H1 (cell line): ENCODE measurements around the gene TFF1. TPM values are rescaled to one million over a fixed set of nuclear protein-coding genes. Genes with fewer than 3 reads are reported as not detected.

Experiments used
- CTCF ChIA-PET: fragments of 300-600 bp; sonication (Branson Sonifier 250); formaldehyde crosslinking; loops from one replicate; lab custom pipeline; 2021; ENCODE audit not compliant: partially characterized antibody; lab: Charles Lee
- POLR2A ChIA-PET: fragments of 300-600 bp; sonication (Branson Sonifier 250); formaldehyde crosslinking; loops from one replicate; lab custom pipeline; 2021; ENCODE audit warnings: inconsistent platforms; ENCODE audit not compliant: partially characterized antibody; lab: Charles Lee
- DNase-seq, 2 experiments: peaks; one replicate each; pipeline versions ENCODE4 v3.0.0 to v3.0.0-alpha.2; 2010 to 2022; ENCODE audit warnings: low spot score in 2 of 2, low read depth in 1 of 2, mixed read lengths in 1 of 2
- FAIRE-seq: peaks from 2 replicates; lab custom pipeline; 2011; peaks lifted over from hg19 to GRCh38; lab: Jason Lieb, UNC
- H2AFZ ChIP-seq: 2 replicates; pipeline ENCODE4 v1.8.1; 2012; ENCODE audit warnings: low read length, inconsistent platforms
- H2AK5ac ChIP-seq: 2 replicates; pipeline ENCODE4 v1.6.1; 2013; ENCODE audit warnings: low read depth, low read length
- H2BK120ac ChIP-seq: replicated peaks from 2 replicates; pipeline ENCODE3; 2013; ENCODE audit warnings: low read depth, low read length, inconsistent platforms
- H2BK12ac ChIP-seq: 2 replicates; pipeline ENCODE4 v1.6.1; 2013; ENCODE audit warnings: low read depth, low read length
- H2BK15ac ChIP-seq: 2 replicates; pipeline ENCODE4 v1.6.1; 2013; ENCODE audit warnings: low read length
- H2BK20ac ChIP-seq: 2 replicates; pipeline ENCODE4 v1.6.1; 2013; ENCODE audit warnings: low read length
- H2BK5ac ChIP-seq: 2 replicates; pipeline ENCODE4 v1.6.1; 2013; ENCODE audit warnings: low read depth, low read length
- H3K14ac ChIP-seq: 2 replicates; pipeline ENCODE4 v1.6.1; 2013; ENCODE audit warnings: inconsistent platforms; ENCODE audit not compliant: insufficient read length
- H3K18ac ChIP-seq: 2 replicates; pipeline ENCODE4 v1.6.1; 2013; ENCODE audit warnings: low read length; ENCODE audit errors: extremely low read depth
- H3K23ac ChIP-seq: 2 replicates; pipeline ENCODE4 v1.6.1; 2013; ENCODE audit warnings: inconsistent platforms; ENCODE audit not compliant: insufficient read length
- H3K23me2 ChIP-seq: 2 replicates; pipeline ENCODE4 v1.6.1; 2013; ENCODE audit warnings: low read depth, low read length
- H3K27ac ChIP-seq: 2 replicates; pipeline ENCODE4 v1.6.1; 2011; ENCODE audit warnings: low read depth, low read length, inconsistent platforms
- H3K27me3 ChIP-seq, 4 experiments: replicated peaks in 1 of 4; 1 replicate in 1 of 4; 2 replicates in 3 of 4; pipeline versions ENCODE4 v1.6.1 to v1.8.1; 2011 to 2013; ENCODE audit warnings: low read length in 3 of 4, mild to moderate bottlenecking in 3 of 4, inconsistent platforms in 2 of 4, mixed read lengths in 2 of 4, moderate library complexity in 1 of 4; ENCODE audit not compliant: control insufficient read depth in 3 of 4, insufficient read depth in 3 of 4; ENCODE audit errors: extremely low read depth in 1 of 4
- H3K36me3 ChIP-seq, 4 experiments: 2 replicates each; pipeline versions ENCODE4 v1.6.1 to v1.8.1; 2011 to 2013; ENCODE audit warnings: mild to moderate bottlenecking in 4 of 4, low read length in 3 of 4, moderate library complexity in 2 of 4, control low read depth in 1 of 4, inconsistent platforms in 1 of 4; ENCODE audit not compliant: insufficient read depth in 4 of 4, control insufficient read depth in 2 of 4
- H3K4ac ChIP-seq: replicated peaks from 2 replicates; pipeline ENCODE3; 2013; ENCODE audit warnings: low read length, low read depth, mixed read lengths, inconsistent platforms; ENCODE audit not compliant: insufficient read length
- H3K4me1 ChIP-seq, 4 experiments: replicated peaks in 1 of 4; 1 replicate in 1 of 4; 2 replicates in 3 of 4; pipeline versions ENCODE4 v1.6.1 to v1.8.1; 2011 to 2013; ENCODE audit warnings: low read length in 3 of 4, inconsistent platforms in 2 of 4, mixed read lengths in 1 of 4; ENCODE audit not compliant: insufficient read depth in 4 of 4, control insufficient read depth in 3 of 4
- H3K4me2 ChIP-seq, 2 experiments: 2 replicates each; pipeline versions ENCODE4 v1.6.1 to v1.8.1; 2011 to 2013; ENCODE audit warnings: low read depth in 2 of 2, low read length in 2 of 2, control low read depth in 1 of 2, inconsistent platforms in 1 of 2, mild to moderate bottlenecking in 1 of 2; ENCODE audit not compliant: insufficient read depth in 1 of 2
- H3K4me3 ChIP-seq, 4 experiments: fragments of 200-600, 300-600 bp in 1 of 4; sonication (generic), shearing (Covaris generic), sonication (Bioruptor Twin) in 1 of 4; 2 replicates each; pipeline versions ENCODE4 v1.5.1 to v1.8.1; 2011 to 2016; ENCODE audit warnings: low read length in 4 of 4, low read depth in 3 of 4, control low read depth in 2 of 4, inconsistent platforms in 2 of 4, mild to moderate bottlenecking in 2 of 4, mixed read lengths in 1 of 4, moderate library complexity in 1 of 4; ENCODE audit not compliant: insufficient read depth in 2 of 4; ENCODE audit errors: extremely low read depth in 1 of 4
- H3K56ac ChIP-seq: replicated peaks from 2 replicates; pipeline ENCODE3; 2013; ENCODE audit warnings: low read depth, mild to moderate bottlenecking, mixed read lengths, low read length, inconsistent platforms; ENCODE audit not compliant: insufficient read length
- H3K79me1 ChIP-seq: 2 replicates; pipeline ENCODE4 v1.6.1; 2013; ENCODE audit warnings: low read depth, low read length, control low read depth
- H3K79me2 ChIP-seq, 2 experiments: 2 replicates each; pipeline versions ENCODE4 v1.6.1 to v1.8.1; 2012 to 2013; ENCODE audit warnings: low read length in 2 of 2, mild to moderate bottlenecking in 2 of 2, inconsistent platforms in 1 of 2; ENCODE audit not compliant: insufficient read depth in 2 of 2, control insufficient read depth in 1 of 2
- H3K9ac ChIP-seq, 4 experiments: replicated peaks in 1 of 4; 1 replicate in 1 of 4; 2 replicates in 3 of 4; pipeline versions ENCODE4 v1.6.1 to v1.8.1; 2011 to 2013; ENCODE audit warnings: low read depth in 3 of 4, low read length in 3 of 4, control low read depth in 2 of 4, mild to moderate bottlenecking in 2 of 4, moderate library complexity in 2 of 4, inconsistent platforms in 1 of 4; ENCODE audit errors: extremely low read depth in 1 of 4
- H3K9me3 ChIP-seq, 2 experiments: 2 replicates each; pipeline versions ENCODE4 v1.6.1 to v1.8.1; 2012 to 2013; ENCODE audit warnings: mild to moderate bottlenecking in 2 of 2, moderate library complexity in 2 of 2, control low read depth in 1 of 2, inconsistent platforms in 1 of 2, low read depth in 1 of 2, low read length in 1 of 2, mixed read lengths in 1 of 2; ENCODE audit not compliant: insufficient read depth in 2 of 2
- H4K20me1 ChIP-seq, 2 experiments: replicated peaks in 1 of 2; 2 replicates each; pipeline versions ENCODE3 to v1.8.1; 2011 to 2013; ENCODE audit warnings: inconsistent platforms in 2 of 2, low read length in 2 of 2, mild to moderate bottlenecking in 1 of 2; ENCODE audit not compliant: insufficient read depth in 2 of 2, control insufficient read depth in 1 of 2
- H4K5ac ChIP-seq: 2 replicates; pipeline ENCODE4 v1.6.1; 2013; ENCODE audit warnings: low read length, low read depth, mixed read lengths, inconsistent platforms; ENCODE audit not compliant: insufficient read length
- H4K8ac ChIP-seq: 2 replicates; pipeline ENCODE4 v1.8.0; 2013; ENCODE audit warnings: mild to moderate bottlenecking, moderate library complexity, low read length, inconsistent platforms; ENCODE audit not compliant: insufficient read depth; ENCODE audit errors: extremely low read depth
- H4K91ac ChIP-seq: replicated peaks from 2 replicates; pipeline ENCODE3; 2013; ENCODE audit warnings: low read length, mixed read lengths, inconsistent platforms; ENCODE audit not compliant: insufficient read length
- ASH2L ChIP-seq: fragments of 200-600, 300-600 bp; sonication (generic); IDR thresholded peaks from one replicate; pipeline ENCODE4 v1.7.1; 2017; ENCODE audit warnings: low read length
- ATF3 ChIP-seq: IDR thresholded peaks from 2 replicates; pipeline ENCODE4 v1.6.1; 2011; ENCODE audit warnings: low read depth, mild to moderate bottlenecking, low read length; ENCODE audit not compliant: insufficient read depth
- BCL11A ChIP-seq, 2 experiments: IDR thresholded peaks; one replicate each; pipeline ENCODE4 v1.6.1; 2011; ENCODE audit warnings: low read depth in 2 of 2, low read length in 2 of 2, mild to moderate bottlenecking in 2 of 2
- CREB1 ChIP-seq: IDR thresholded peaks from 2 replicates; pipeline ENCODE4 v1.6.1; 2012; ENCODE audit warnings: inconsistent platforms
- RFX5 ChIP-seq: IDR thresholded peaks from 2 replicates; pipeline ENCODE4 v1.6.1; 2011; ENCODE audit warnings: low read depth, low read length, improper control_type of control experiment, borderline replicate concordance
- SIX5 ChIP-seq: IDR thresholded peaks from 2 replicates; pipeline ENCODE4 v1.6.1; 2011; ENCODE audit warnings: mild to moderate bottlenecking, low read depth, low read length
- SRF ChIP-seq: IDR thresholded peaks from 2 replicates; pipeline ENCODE4 v1.6.1; 2011; ENCODE audit warnings: mild to moderate bottlenecking, low read depth, low read length, moderate library complexity
- SUZ12 ChIP-seq: fragments of 200-600 bp; sonication (generic); IDR thresholded peaks from 2 replicates; pipeline ENCODE4 v1.6.1; 2012; ENCODE audit warnings: mild to moderate bottlenecking, inconsistent platforms, low read length, moderate library complexity, mixed read lengths
- WGBS, 2 experiments: shearing (Covaris generic) in 1 of 2; methylation state at CpG; one replicate each; pipeline versions ENCODE4 v1.1.6 to v1.1.7; 2013 to 2015; ENCODE audit warnings: low lambda C conversion rate in 2 of 2, mixed read lengths in 2 of 2, inconsistent platforms in 1 of 2, low coverage in 1 of 2, missing lambda C conversion rate in 1 of 2; ENCODE audit not compliant: insufficient replicate concordance in 2 of 2, insufficient coverage in 1 of 2, insufficient read length in 1 of 2; ENCODE audit errors: extremely low coverage in 1 of 2, missing lambda C conversion rate in 1 of 2; 5-methylcytosine and 5-hydroxymethylcytosine counted together
- polyA plus RNA-seq, 7 experiments: library from polyadenylated mRNA; depleted of rRNA in 3 of 7; stranded (reverse) in 5 of 7; unstranded in 2 of 7; fragments of >200 nt in 5 of 7; fragments of 200-250 nt in 2 of 7; gene quantifications; 1 replicate in 5 of 7; 2 replicates in 1 of 7; 4 replicates in 1 of 7; pipeline versions ENCODE4 v1.2.1 to v1.2.3, GENCODE V29; 2011 to 2013; ENCODE audit warnings: missing spikeins in 2 of 7, mixed read lengths in 2 of 7
- total RNA-seq: library from RNA; stranded (reverse); fragmentation: NEBNext Ultra II Directional; extraction: Animal tissue kit (Norgen Biotek cat#: 25700); gene quantifications from 2 replicates; pipeline ENCODE4 v1.2.1, GENCODE V29; 2021
- TF ChIP-seq, protein P1 (sequence below): IDR thresholded peaks from 2 replicates; pipeline ENCODE4 v1.6.1; 2012; ENCODE audit warnings: inconsistent platforms

TFF1 gene
- total and polyA plus RNA-seq, 2 of the 8 experiments (the other 6 are each of a cell fraction or from before 2014, with no cell fraction given): not detected

DNA sequence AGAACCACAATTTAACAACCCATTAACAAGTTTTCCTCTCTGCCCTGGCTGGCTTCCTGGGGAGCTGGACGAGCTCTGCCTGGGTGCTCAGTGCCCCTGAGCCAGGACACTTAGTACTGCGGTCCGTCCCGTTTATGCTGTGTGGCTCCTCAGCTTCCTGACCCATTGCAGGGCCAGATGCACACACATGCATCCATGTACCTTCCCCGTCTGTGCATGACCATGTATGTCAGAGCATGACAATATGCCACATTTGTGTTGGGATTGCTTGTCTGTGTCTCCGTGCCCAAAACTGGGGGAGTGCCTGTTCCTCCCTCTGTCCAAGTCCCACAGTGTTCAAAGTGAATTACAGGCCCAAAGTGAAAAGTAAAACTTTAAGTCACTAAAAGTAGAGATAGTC lies 41.4 kb downstream of the TFF1 start:
- Histone ChIP-seq H2BK20ac (no peak overlapping the region), H3K79me2 (no peaks in the 10 kb centered on the region), H2BK12ac (no peak overlapping the region), H3K4me2 (no peak overlapping the region), H3K27ac (no peak overlapping the region), H2BK5ac (no peak overlapping the region), H3K4ac (no peak overlapping the region), H3K27me3 (no peaks in the 10 kb centered on the region), H2BK120ac (no peak overlapping the region), H3K36me3 (no peaks in the 10 kb centered on the region), H3K79me1 (no peaks in the 10 kb centered on the region), H4K8ac (no peak overlapping the region), H3K4me3 (no peak overlapping the region), H4K5ac (no peak overlapping the region), H3K23ac (no peak overlapping the region), H3K4me1 (no peaks in the 10 kb centered on the region), H4K91ac (no peak overlapping the region), H3K9ac (no peak overlapping the region), H3K18ac (no peak overlapping the region), H2AK5ac (no peak overlapping the region), H3K56ac (no peak overlapping the region), H3K14ac (no peak overlapping the region), H4K20me1 (no peaks in the 10 kb centered on the region), H2AFZ (no peak overlapping the region), H2BK15ac (no peak overlapping the region), H3K9me3 (peaks cover 8 to 12% of the 10 kb centered on the region in 2 experiments), H3K23me2 (no peaks in the 10 kb centered on the region)
- TF ChIP-seq SUZ12 (no peak), RFX5 (no peak), ASH2L (no peak), ATF3 (no peak), SRF (no peak), CREB1 (no peak), SIX5 (no peak), BCL11A (IDR thresholded peaks at IDR 0.05; ENCODE audit: low read depth in 2 of 2, low read length in 2 of 2) (no peak)
- TF ChIP-seq, protein P1, sequence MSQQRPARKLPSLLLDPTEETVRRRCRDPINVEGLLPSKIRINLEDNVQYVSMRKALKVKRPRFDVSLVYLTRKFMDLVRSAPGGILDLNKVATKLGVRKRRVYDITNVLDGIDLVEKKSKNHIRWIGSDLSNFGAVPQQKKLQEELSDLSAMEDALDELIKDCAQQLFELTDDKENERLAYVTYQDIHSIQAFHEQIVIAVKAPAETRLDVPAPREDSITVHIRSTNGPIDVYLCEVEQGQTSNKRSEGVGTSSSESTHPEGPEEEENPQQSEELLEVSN: no peak
- WGBS, 2 experiments: 88% methylated on average over 6 of the region's 6 CpGs; no CpG with 5 or more reads in 1 of the 2 experiments
- FAIRE-seq (no peak), DNase-seq (peak in 1 of 2 experiments; percentile 19)
- ChIA-PET POLR2A (interaction anchor here (1.1 kb wide), 1 partner anchor 11 kb away, joined by 3 read pairs; no protein-coding TSS in a partner anchor), CTCF (interaction anchor here (0.5 to 6.0 kb wide), 5 partner anchors 11 to 108 kb away, joined by 3 to 29 read pairs (median 3); no protein-coding TSS in a partner anchor)
